Adrenal gland (tissue), 5 donors: ENCODE measurements around the gene SERPINA6.

ENCODE experiments used
- CTCF ChIP-seq, 6 experiments: fragments of 450-650 bp in 4 of 6; fragments of 200-600 bp in 2 of 6; sonication (generic) in 1 of 6; IDR thresholded peaks; 1 replicate in 5 of 6; 2 replicates in 1 of 6; pipeline versions ENCODE4 v1.5.1 to v1.8.0; 2016 to 2021; ENCODE audit warnings: antibody characterized with exemption in 6 of 6, mild to moderate bottlenecking in 2 of 6, moderate library complexity in 1 of 6
- POLR2A ChIP-seq, 2 donors: fragments of 450-650 bp; IDR thresholded peaks; one replicate each; pipeline ENCODE4 v1.6.1; 2017; ENCODE audit warnings: antibody characterized with exemption in 2 of 2, mild to moderate bottlenecking in 2 of 2, moderate library complexity in 1 of 2
- donor health status: DM: no; HTN: no; CAD: no.

- TF ChIP-seq POLR2A (IDR thresholded peaks at IDR 0.05) (no peak), CTCF (IDR thresholded peaks at IDR 0.05) (no peak)
These were observed 38.9 kb downstream of the SERPINA6 start for GRCh38 chr14:94284221-94284620.
